ENCODE measurements around the gene INSIG1.

DNA sequence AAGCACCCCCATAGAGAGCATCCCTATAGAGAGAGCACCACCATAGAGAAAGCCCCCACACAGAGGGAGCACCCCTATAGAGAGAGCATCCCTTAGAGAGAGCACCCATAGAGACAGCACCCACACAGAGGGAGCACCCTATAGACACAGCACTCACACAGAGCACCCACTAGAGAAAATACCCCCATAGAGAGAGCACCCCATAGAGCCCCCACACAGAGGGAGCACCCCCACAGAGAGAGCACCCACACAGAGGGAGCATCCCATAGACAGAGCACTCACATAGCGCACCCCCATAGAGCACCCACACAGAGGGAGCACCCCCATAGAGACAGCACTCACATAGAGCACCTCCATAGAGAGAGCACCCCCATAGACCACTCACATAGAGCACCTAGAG is 48.6 kb downstream of the INSIG1 start:
- TF ChIP-seq SIN3A (IDR thresholded peaks at IDR 0.05; ENCODE audit: borderline replicate concordance, low read depth, low read length) (no peak), FOSL2 (IDR thresholded peaks at IDR 0.05; ENCODE audit: borderline replicate concordance, low read depth) (no peak)

All from SK-N-SH (cell line).